Endothelial cell (in vitro differentiated cells): ENCODE results near the gene SLC40A1. TPM values are rescaled to one million over a fixed set of nuclear protein-coding genes. Genes with fewer than 3 reads are reported as not detected.

Experiments used
- DNase-seq: peaks from one replicate; pipeline ENCODE4 v3.0.0; 2021; ENCODE audit warnings: low spot score
- H3K27ac Mint-ChIP-seq: one replicate; pipeline ENCODE4 v1.8.0; 2021; ENCODE audit warnings: mixed read lengths, inconsistent platforms; ENCODE audit not compliant: unreplicated experiment
- H3K27me3 Mint-ChIP-seq: one replicate; pipeline ENCODE4 v1.8.0; 2021; ENCODE audit warnings: mild to moderate bottlenecking, moderate library complexity, mixed read lengths, inconsistent platforms; ENCODE audit not compliant: unreplicated experiment
- H3K36me3 Mint-ChIP-seq: one replicate; pipeline ENCODE4 v1.8.0; 2021; ENCODE audit warnings: mild to moderate bottlenecking, low read depth, mixed read lengths, inconsistent platforms; ENCODE audit not compliant: unreplicated experiment
- H3K4me1 Mint-ChIP-seq: one replicate; pipeline ENCODE4 v1.8.0; 2021; ENCODE audit warnings: mild to moderate bottlenecking, mixed read lengths, inconsistent platforms; ENCODE audit not compliant: unreplicated experiment
- H3K4me3 Mint-ChIP-seq: one replicate; pipeline ENCODE4 v1.8.0; 2021; ENCODE audit warnings: mild to moderate bottlenecking, mixed read lengths, inconsistent platforms; ENCODE audit not compliant: unreplicated experiment
- H3K9me3 Mint-ChIP-seq: one replicate; pipeline ENCODE4 v1.8.0; 2021; ENCODE audit warnings: mixed read lengths, inconsistent platforms; ENCODE audit not compliant: unreplicated experiment
- CTCF ChIP-seq: fragments of 200-600 bp; sonication (generic); IDR thresholded peaks from one replicate; pipeline ENCODE4 v1.5.0; 2021; ENCODE audit warnings: antibody characterized with exemption; ENCODE audit not compliant: unreplicated experiment
- total RNA-seq: library from RNA; stranded (reverse); fragmentation: NEBNext Ultra II Directional; extraction: Animal tissue kit (Norgen Biotek cat#: 25700); gene quantifications from one replicate; pipeline ENCODE4 v1.2.1, GENCODE V29; 2021; ENCODE audit not compliant: unreplicated experiment

The SLC40A1 gene
- total RNA-seq, 1 donor from 2014 or later, result 90.9 TPM

DNA sequence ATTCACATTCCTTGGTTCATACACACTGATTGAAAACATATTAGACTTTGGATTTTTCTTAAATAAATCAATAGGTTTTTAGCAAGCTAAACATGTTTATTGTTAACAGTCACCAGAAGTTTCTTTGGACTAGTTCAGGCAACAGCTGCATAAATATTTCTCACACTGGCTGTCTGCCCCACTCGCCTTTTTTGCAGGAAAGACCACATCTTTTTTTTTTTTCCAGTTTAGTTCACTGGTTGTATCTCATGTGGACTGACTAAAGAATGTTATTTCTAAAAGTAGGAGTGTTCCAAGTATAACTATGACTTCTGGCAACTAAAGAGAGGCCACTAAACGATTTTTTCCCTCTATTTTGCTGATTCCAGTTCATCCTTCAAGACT, 31.1 kb downstream of the SLC40A1 start:
- H3K4me1 Mint-ChIP-seq, result peaks cover 19% of the 10 kb centered on the region

DNA sequence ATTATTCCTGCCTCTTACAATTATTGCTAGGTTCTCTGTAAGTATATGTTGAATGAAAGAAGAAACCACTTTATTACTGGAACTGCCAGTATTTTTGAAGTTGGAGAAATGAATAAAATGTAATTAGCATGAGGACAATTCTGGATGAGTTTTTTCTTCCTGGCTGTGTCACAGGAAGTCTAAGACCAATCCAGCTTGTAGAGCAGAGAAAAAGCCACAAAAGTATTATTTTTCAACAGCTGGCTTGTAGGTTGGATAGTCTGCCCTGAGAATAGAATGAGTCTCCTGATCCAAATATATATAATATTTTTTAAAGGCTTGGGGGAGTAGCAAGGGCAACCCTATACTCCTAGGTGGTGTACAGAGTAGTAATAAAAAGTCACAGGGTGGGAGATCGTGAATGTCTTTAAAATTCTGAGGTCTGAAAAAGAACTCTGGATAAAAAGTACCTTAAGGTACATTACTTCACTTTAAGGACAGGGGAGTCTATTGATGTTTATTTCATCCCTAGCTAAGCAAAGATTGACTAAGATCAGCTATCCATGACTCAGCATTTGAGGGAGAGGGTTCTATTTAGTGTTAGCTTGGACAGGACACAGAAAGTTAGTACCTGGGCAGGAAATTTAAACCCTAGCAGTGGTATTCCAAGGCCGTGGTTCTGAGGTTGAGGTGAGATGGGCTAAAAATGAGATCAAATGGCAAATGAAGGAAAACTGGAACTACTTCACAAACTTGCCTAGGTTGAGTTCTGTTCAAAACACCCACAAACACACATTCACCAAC, 31.7 kb downstream of the SLC40A1 start:
- no peak overlapping the region for H3K4me3 Mint-ChIP-seq
- no peak for DNase-seq
- H3K27ac Mint-ChIP-seq, result no peak overlapping the region
- TF ChIP-seq CTCF, result no peak
- peaks cover 19% of the 10 kb centered on the region for H3K4me1 Mint-ChIP-seq
- no peaks in the 10 kb centered on the region for H3K9me3 Mint-ChIP-seq
- no peaks in the 10 kb centered on the region for H3K27me3 Mint-ChIP-seq
- H3K36me3 Mint-ChIP-seq, result no peaks in the 10 kb centered on the region

More for the DNA sequence above, 31.1 kb downstream of the SLC40A1 start:
- Mint-ChIP-seq H3K27me3 (no peaks in the 10 kb centered on the region), H3K36me3 (no peaks in the 10 kb centered on the region), H3K27ac (no peak overlapping the region), H3K9me3 (no peaks in the 10 kb centered on the region), H3K4me3 (no peak overlapping the region)
- no peak for DNase-seq
- TF ChIP-seq CTCF, result no peak

- no peak for DNase-seq
- Mint-ChIP-seq H3K27me3 (no peaks in the 10 kb centered on the region), H3K4me3 (no peak overlapping the region), H3K9me3 (no peaks in the 10 kb centered on the region), H3K4me1 (peaks cover 11% of the 10 kb centered on the region), H3K36me3 (no peaks in the 10 kb centered on the region), H3K27ac (no peak overlapping the region)
- TF ChIP-seq CTCF, result no peak
These were observed 35.2 kb downstream of the SLC40A1 start for GRCh38 chr2:189545418-189545817.

DNA sequence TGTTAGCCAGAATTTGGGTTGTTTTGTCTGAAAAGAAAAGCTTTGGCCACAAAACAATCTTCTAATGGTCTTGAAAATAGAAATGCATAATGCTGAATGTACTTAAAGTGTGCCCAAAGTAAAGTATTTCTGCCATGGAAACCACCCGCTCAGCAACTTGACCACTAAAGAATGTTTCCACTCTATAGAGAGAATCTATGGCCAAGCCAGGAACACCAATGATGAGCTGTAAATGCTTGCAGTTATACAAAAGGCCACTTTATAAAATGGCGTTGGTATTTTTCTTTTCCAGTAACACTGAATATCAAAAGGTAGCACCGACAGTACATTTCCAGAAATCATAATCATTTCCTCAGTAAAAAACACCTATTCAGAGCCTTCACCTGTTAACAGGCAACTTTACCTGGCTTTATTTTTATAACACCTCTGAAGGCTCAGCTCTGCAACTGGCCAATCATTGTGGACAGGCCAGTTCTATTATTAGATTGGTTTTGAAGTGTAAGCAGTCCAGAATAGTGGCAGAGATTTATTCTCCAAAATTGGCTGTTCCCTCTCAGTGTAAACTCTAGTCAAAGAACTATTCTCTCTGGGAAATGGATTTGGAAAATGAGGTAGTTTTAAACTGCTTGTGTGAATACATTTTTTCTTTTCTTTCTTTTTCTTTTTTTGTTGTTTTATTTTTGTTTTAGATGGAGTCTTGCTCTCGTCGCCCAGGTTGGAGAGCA, 36.1 kb downstream of the SLC40A1 start:
- TF ChIP-seq CTCF, result no peak
- no peaks in the 10 kb centered on the region for H3K9me3 Mint-ChIP-seq
- H3K36me3 Mint-ChIP-seq, result no peaks in the 10 kb centered on the region
- no peak overlapping the region for H3K27ac Mint-ChIP-seq
- no peak for DNase-seq
- H3K27me3 Mint-ChIP-seq, result no peaks in the 10 kb centered on the region
- H3K4me3 Mint-ChIP-seq, result no peak overlapping the region
- peaks cover 10% of the 10 kb centered on the region for H3K4me1 Mint-ChIP-seq

- H3K4me1 Mint-ChIP-seq, result no peaks in the 10 kb centered on the region
- no peaks in the 10 kb centered on the region for H3K9me3 Mint-ChIP-seq
- no peaks in the 10 kb centered on the region for H3K27me3 Mint-ChIP-seq
- no peak for TF ChIP-seq CTCF
- H3K27ac Mint-ChIP-seq, result no peak overlapping the region
- no peak for DNase-seq
- H3K36me3 Mint-ChIP-seq, result no peaks in the 10 kb centered on the region
- no peak overlapping the region for H3K4me3 Mint-ChIP-seq
These were observed 37.2 kb downstream of the SLC40A1 start for GRCh38 chr2:189543367-189543766.
